ENCODE results near the gene ID3.

Gene ID3

DNA sequence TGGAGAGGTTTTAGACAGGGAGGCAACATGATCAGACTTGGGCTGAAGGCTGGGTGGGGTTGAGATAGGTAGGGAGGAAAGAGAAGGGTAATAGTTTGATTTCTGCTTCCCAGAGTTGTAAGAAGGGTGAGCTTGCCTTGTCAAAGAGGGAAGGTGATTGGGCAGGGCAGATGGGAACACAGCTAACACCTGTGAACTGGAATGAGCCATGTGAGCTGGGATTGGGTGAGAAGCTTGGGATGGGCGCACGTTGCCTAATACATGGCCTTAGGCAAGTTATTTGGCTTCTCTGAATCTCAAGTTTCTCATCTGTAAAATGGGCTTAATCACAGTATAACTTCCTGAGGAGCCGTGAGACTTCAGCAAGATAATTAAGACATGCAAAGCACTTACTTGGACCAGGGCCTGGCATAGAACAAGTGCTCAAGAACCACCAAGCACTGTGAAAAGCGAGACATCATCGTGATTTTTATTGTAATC lies 33.8 kb upstream of the ID3 start:
- TF ChIP-seq, protein P1, sequence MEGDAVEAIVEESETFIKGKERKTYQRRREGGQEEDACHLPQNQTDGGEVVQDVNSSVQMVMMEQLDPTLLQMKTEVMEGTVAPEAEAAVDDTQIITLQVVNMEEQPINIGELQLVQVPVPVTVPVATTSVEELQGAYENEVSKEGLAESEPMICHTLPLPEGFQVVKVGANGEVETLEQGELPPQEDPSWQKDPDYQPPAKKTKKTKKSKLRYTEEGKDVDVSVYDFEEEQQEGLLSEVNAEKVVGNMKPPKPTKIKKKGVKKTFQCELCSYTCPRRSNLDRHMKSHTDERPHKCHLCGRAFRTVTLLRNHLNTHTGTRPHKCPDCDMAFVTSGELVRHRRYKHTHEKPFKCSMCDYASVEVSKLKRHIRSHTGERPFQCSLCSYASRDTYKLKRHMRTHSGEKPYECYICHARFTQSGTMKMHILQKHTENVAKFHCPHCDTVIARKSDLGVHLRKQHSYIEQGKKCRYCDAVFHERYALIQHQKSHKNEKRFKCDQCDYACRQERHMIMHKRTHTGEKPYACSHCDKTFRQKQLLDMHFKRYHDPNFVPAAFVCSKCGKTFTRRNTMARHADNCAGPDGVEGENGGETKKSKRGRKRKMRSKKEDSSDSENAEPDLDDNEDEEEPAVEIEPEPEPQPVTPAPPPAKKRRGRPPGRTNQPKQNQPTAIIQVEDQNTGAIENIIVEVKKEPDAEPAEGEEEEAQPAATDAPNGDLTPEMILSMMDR (IDR thresholded peaks at IDR 0.05; ENCODE audit: low read length, missing control alignments): no peak
- no peak overlapping the region for H3K4me3 ChIP-seq (replicated peaks; ENCODE audit: low read depth, low read length)
- no peak for DNase-seq (ENCODE audit: low read depth)

DNA sequence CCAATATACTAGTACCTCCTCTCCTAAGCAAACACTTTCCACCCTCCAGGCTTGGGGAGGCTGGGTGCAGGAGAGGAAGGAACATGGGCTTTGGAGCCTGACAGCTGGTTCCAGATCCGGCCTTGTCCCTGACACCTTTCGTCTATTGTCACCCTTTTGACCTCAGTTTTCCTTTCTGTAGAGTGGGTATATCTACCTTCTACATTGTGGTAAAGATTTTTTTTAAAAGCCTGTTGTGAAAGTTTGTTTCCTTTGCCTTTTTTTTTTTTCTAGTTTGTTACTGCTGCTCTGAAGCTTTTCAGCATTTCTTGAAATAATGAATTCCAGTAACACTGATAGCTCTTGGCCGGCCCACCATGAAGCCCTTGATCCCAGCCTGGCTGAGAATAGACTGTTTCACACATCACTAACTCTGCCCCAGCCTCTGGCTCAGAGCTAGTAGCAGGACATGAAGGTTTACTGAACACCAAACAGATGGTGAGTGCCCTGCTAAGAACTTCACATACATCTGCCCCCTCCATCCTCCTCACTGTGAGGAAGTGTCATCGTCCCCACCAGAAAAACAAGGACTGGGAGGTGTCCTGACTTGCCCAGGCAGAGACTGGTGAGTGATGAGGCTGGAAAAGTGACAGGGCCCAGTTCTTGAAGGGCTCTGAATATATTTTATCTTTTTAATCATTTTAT lies 33.0 kb upstream of the ID3 start:
- H3K4me3 ChIP-seq (replicated peaks; ENCODE audit: low read depth, low read length): no peak overlapping the region
- TF ChIP-seq, protein P1 (IDR thresholded peaks at IDR 0.05; ENCODE audit: low read length, missing control alignments): no peak
- no peak for DNase-seq (ENCODE audit: low read depth)

DNA sequence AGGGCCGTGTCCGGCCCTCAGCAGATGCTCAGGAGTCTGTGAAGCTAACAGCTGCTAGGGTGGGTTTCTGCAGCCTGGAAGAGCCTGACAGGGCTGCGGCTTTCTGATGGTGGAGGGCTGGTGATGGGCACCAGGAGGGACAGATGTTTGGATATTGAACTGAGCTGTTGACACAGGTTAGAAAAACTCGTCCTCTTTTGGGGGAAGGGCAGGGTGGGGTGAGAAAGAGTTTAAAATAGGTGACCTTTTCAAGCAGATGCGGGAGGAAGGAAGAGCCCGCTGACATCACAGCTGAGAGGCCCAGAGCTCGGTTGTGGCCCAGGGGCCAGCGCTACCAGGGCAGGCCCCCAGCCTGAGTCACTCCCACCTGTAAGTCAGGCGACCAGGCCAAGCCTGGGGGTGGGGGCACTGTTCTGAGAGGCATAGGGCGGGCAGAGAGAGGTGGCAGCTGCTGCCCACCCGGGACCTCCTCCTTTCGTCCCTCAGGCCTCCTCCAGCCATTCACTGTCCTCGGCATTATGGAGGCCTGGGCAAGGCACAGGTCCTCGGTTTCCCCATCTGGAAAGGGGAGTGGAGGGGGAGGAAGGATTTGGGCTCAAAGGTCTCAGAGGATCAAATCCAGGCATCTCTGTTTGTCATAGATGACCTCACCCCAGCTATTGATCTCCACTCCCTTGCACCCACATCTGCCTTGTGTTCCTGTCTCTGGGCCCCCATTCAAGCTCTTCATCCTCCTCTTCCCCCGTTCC lies 32.3 kb upstream of the ID3 start:
- DNase-seq (ENCODE audit: low read depth): no peak
- TF ChIP-seq, protein P1 (IDR thresholded peaks at IDR 0.05; ENCODE audit: low read length, missing control alignments): no peak
- H3K4me3 ChIP-seq (replicated peaks; ENCODE audit: low read depth, low read length): no peak overlapping the region

DNA sequence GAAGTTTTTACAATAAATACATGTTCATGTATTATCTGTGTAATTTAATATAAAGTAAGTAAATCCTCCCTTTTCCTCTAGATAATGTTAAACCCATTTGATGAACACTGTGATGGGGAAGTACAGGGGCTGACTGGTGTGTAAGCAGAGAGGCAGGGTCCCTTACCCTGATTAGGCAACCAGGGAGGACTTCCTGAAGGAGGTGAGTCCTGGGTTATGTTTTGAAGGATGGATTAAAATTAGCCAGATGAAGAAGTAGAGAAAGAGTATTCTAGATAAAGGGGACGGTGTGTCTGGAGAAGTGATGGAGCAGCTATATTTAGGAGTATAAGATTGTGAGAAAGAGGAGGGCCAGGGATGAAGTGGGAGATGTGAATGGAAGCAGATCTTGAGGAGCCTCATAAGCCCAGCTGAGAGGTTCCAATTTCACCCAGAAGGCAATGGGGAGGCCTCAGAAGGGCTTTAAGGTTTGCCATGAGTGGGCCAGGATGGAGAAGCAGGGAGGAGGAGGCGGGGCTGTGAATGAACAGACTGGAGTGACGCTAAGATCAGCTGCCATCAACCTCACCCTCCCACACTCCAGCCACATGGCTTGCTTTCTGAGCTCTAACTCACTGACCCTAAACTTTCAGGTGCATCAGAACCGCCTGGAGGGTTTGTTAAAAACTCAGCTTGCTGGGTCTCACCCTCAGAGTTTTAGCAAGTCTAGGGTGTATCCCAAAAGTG lies 30.9 kb upstream of the ID3 start:
- DNase-seq (ENCODE audit: low read depth): no peak
- no peak overlapping the region for H3K4me3 ChIP-seq (replicated peaks; ENCODE audit: low read depth, low read length)
- TF ChIP-seq, protein P1 (IDR thresholded peaks at IDR 0.05; ENCODE audit: low read length, missing control alignments): no peak

GRCh38 chr1:23589585-23589986 lies 30.3 kb upstream of the ID3 start:
- TF ChIP-seq, protein P1 (IDR thresholded peaks at IDR 0.05; ENCODE audit: low read length, missing control alignments): no peak
- no peak for DNase-seq (ENCODE audit: low read depth)
- no peak overlapping the region for H3K4me3 ChIP-seq (replicated peaks; ENCODE audit: low read depth, low read length)

DNA sequence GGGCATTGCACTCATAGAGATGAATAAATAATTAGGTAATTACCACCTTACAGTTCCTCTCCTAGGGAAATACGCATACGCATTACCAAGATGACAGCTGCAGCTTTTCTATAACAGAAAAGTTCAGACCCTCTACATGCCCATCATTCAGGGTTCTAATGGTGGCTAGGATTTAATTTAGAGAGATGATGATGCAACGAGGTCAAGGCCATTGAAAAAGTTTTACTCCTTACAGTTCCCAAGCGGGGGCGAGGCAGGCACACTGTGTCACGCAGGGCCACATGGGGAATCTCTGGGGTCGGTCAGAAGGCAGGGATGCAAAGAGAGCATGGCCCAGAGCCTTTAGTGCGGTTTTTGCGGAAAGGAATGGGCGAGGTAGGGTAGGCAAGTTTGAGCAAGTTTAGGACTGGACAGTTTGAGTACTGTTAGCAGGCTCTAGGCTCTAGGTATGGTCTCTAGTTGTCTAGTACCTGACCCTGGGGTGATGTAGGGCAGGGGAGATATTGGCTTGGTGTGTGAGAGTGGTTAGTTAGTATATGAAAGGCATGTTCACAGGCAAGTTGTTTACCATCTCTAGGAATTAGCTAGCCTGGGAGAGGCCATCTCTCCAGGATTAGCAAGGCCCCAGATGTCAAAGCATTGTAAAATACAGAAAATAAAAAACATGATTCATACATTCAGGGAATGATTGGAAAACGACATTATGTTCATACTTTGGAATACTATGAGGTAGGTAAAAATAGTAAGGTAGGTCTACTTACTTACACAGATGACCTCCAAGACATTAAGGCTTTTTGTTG lies 29.6 kb upstream of the ID3 start:
- DNase-seq (ENCODE audit: low read depth): no peak
- TF ChIP-seq, protein P1 (IDR thresholded peaks at IDR 0.05; ENCODE audit: low read length, missing control alignments): no peak
- H3K4me3 ChIP-seq (replicated peaks; ENCODE audit: low read depth, low read length): no peak overlapping the region

Data from fibroblast of pulmonary artery (primary cell).